H1 (cell line): ENCODE results near the gene BNIP2.

Experiments used
- SP1 ChIP-seq: IDR thresholded peaks from 2 replicates; pipeline ENCODE4 v1.6.1; 2011; ENCODE audit warnings: low read depth, low read length
- USF2 ChIP-seq: IDR thresholded peaks from 2 replicates; pipeline ENCODE4 v1.6.1; 2011; ENCODE audit warnings: low read length, improper control_type of control experiment
- TF ChIP-seq, protein P1 (sequence below), 3 experiments: IDR thresholded peaks; 1 replicate in 2 of 3; 2 replicates in 1 of 3; pipeline versions ENCODE4 v1.5.1 to v1.6.1; 2011; ENCODE audit warnings: low read length in 3 of 3, mild to moderate bottlenecking in 3 of 3, inconsistent platforms in 2 of 3, low read depth in 1 of 3, moderate library complexity in 1 of 3; ENCODE audit not compliant: insufficient read depth in 1 of 3; ENCODE audit errors: control extremely low read depth in 1 of 3

- no peak for TF ChIP-seq USF2
- TF ChIP-seq SP1: no peak
- TF ChIP-seq, protein P1, sequence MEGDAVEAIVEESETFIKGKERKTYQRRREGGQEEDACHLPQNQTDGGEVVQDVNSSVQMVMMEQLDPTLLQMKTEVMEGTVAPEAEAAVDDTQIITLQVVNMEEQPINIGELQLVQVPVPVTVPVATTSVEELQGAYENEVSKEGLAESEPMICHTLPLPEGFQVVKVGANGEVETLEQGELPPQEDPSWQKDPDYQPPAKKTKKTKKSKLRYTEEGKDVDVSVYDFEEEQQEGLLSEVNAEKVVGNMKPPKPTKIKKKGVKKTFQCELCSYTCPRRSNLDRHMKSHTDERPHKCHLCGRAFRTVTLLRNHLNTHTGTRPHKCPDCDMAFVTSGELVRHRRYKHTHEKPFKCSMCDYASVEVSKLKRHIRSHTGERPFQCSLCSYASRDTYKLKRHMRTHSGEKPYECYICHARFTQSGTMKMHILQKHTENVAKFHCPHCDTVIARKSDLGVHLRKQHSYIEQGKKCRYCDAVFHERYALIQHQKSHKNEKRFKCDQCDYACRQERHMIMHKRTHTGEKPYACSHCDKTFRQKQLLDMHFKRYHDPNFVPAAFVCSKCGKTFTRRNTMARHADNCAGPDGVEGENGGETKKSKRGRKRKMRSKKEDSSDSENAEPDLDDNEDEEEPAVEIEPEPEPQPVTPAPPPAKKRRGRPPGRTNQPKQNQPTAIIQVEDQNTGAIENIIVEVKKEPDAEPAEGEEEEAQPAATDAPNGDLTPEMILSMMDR (IDR thresholded peaks at IDR 0.05; ENCODE audit: control extremely low read depth in 1 of 3, insufficient read depth in 1 of 3, low read depth in 1 of 3, low read length in 3 of 3): no peak
These were observed 12.8 kb upstream of the BNIP2 start for GRCh38 chr15:59701880-59702279.
